ENCODE measurements around the gene CORO1C.

The CORO1C gene

DNA sequence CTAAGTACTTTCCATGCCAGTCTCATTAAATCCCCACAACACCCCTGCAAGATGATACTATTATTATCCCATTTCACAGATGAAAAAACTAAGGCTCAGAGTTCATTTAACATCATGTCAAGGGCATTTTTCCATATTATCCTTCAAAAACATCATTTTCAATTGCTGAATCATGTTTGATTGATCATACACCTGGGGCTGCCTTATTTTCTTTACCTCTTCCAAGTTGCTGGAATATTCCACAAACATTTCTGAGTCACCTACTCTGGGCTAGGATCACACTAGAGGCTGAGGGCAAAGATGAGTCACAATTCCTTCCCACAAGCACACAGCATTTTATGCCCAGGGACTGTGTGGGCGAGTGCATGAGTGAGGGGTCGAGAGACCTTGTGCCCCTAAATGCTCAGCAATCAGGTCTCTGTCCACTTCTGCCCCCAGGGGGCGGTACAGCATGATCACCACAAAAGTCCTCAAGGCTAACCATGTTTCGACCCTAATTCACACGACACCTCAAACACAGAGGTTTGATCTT lies 119.4 kb downstream of the CORO1C start:
- Histone ChIP-seq H3K27ac (no peak overlapping the region), H3K4me3 (no peak overlapping the region)
- no peak for DNase-seq (ENCODE audit: low spot score)
- TF ChIP-seq, protein P1, sequence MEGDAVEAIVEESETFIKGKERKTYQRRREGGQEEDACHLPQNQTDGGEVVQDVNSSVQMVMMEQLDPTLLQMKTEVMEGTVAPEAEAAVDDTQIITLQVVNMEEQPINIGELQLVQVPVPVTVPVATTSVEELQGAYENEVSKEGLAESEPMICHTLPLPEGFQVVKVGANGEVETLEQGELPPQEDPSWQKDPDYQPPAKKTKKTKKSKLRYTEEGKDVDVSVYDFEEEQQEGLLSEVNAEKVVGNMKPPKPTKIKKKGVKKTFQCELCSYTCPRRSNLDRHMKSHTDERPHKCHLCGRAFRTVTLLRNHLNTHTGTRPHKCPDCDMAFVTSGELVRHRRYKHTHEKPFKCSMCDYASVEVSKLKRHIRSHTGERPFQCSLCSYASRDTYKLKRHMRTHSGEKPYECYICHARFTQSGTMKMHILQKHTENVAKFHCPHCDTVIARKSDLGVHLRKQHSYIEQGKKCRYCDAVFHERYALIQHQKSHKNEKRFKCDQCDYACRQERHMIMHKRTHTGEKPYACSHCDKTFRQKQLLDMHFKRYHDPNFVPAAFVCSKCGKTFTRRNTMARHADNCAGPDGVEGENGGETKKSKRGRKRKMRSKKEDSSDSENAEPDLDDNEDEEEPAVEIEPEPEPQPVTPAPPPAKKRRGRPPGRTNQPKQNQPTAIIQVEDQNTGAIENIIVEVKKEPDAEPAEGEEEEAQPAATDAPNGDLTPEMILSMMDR (IDR thresholded peaks at IDR 0.05) = no peak

DNA sequence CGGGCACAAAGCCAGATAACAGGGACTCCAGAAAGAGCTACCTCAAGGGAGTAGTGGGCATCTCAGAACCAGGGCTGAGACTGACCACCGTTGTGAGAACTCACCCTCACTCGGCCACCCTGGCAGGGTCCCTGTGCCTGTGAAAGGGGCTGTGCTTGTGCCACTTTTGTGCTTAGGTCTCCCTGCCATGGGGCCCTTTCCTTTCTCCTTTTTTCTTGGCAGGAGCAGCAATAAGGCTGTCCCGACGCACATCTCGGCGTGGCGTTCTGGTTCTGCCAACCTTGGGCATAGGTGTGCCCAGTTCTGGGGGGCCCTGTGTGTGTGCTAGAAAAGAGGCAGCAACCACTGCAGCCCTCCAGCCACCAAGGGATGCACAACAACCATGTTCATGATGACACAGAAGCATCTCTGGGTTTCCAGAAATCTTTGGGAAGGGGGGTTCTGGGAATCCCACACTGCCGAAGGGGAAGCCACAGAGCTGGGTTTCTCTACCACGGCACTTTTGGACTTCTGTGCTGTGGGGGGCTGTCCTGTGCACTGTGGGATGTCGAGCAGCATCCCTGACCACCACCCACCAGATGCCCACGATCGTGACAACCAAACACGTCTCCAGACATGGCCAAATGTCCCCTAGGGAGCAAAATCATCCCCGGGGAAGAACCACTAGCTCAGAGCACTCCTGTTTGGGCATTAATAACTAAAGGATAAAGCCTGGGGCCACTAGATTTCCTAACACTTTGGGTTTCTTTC lies 120.3 kb downstream of the CORO1C start:
- Histone ChIP-seq H3K4me3 (no peak overlapping the region), H3K27ac (no peak overlapping the region)
- TF ChIP-seq, protein P1 (IDR thresholded peaks at IDR 0.05) = no peak
- no peak for DNase-seq (ENCODE audit: low spot score)

DNA sequence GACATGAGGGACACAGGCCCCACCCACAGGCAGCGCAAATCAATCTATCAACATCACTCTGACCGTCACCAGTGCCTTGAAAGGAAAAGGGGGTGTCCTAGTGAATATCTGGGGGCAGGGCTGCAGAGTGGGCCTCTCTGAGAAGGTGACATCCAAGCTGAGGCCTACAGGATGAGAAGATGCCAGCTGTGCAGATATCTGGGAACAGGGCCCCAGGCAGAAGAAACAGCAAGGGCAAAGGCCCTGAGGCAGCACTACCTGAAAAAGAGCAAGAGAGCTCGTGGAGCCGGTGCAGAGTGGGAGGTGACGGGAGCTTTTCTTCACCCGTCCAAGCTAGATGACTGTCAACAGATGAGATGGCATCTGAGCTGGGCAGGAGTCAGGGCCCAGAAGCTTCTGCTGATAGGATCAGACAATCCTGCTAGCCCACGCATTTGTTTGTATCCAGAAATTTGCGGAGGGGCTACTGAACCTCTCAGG lies 120.9 kb downstream of the CORO1C start:
- TF ChIP-seq, protein P1 (IDR thresholded peaks at IDR 0.05) = no peak
- H3K4me3 ChIP-seq = no peak overlapping the region
- no peak for DNase-seq (ENCODE audit: low spot score)
- no peak overlapping the region for H3K27ac ChIP-seq

DNA sequence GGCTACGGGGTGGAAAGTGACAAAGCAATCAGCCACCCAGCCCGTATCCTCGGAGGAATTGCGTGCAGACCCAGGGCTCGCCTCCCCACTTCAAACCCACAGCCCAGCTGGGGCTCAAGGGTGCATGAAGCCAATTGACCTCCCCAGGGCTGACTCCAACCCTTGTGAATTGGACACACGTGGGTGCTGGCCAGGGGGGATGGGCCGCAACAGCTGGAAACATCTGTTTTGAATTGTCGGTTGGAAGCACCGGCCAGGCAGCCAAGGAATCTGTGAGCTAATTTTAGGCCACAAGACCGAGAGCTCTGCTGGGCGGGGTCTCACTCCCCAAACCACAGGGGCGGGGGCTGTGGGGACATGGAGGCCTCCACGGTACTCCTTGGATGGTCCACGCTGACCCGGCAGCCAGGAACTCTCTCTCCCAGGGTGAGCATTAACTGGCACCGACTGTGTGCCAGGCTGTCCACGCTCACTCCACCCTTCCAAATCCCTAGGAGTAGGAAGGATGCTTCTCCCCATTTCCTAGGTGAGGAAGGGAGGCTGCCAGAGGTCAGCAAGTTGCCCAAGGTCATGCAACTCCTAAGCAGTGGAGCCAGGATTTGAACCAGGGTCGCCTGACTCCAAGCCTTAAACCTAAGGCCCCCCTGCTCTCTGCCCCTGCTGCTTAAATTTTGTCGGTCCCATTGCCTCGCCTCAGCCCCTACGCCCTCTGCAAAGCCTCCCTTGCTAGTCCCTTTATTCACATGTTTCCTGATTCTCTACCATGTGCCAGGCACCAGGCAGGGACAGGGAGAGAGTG lies 121.6 kb downstream of the CORO1C start:
- TF ChIP-seq, protein P1 (IDR thresholded peaks at IDR 0.05) = no peak
- DNase-seq (ENCODE audit: low spot score) = no peak
- no peak overlapping the region for H3K27ac ChIP-seq
- H3K4me3 ChIP-seq = no peak overlapping the region

DNA sequence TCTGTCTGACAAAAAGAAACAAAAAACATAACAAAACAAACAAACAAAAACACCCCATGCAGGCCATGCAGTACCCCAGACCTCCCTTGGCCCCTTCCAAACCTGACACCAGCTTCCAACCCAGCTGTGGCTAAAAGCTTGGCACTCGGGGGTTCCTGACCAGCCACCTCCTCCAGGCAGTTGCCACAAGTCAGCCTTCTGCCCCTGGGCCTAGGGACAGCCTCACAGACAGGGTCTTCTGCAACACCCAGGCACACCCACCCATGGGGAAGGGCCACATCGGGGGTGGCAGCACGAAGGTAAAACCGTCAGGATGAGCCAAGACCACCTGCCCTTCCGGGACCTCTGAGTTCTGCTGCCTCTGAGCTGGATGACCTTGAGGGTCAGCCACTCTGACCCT lies 122.7 kb downstream of the CORO1C start:
- TF ChIP-seq, protein P1 (IDR thresholded peaks at IDR 0.05) = no peak
- Histone ChIP-seq H3K27ac (no peak overlapping the region), H3K4me3 (no peak overlapping the region)
- no peak for DNase-seq (ENCODE audit: low spot score)

DNA sequence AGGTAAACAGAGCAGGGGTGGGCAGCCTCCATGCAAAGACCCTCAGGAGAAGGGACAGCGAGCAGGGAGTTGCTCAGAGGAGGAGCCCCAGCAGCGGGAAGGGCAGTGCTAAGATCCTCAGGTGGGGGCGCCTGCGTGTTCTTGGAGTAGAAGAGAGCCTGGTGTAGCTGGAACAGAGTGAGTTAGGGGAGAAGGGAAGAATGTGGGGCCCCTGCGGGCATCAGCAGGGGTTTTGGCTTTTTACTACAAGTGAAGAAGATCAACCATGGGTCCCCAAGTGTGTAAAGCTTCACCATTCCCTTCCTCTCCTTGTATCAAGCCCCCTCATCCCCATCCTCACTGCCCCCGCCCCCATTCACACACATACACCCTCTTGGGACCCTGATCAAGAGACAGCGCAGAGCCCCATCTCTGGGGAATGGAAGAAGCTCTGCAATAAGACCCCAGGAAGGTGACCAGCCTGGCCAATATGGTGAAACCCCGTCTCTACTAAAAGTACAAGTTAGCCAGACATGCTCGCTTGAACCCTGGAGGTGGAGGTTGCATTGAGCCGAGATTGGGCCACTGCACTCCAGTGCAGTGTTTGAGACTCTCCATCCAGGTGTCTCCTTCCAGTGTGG lies 123.2 kb downstream of the CORO1C start:
- Histone ChIP-seq H3K4me3 (no peak overlapping the region), H3K27ac (no peak overlapping the region)
- TF ChIP-seq, protein P1 (IDR thresholded peaks at IDR 0.05) = no peak
- DNase-seq (ENCODE audit: low spot score) = no peak

Measured in coronary artery (tissue), 2 donors.